Dedifferentiated amniotic fluid mesenchymal stem cell (primary cell): Measurements from ENCODE around the gene ZNF554.
"Not testable (repeated sequence)": the region's sequence is repeated elsewhere in the genome, so short reads cannot be mapped to it uniquely, and the experiment has no call there.

Experiments
- DNase-seq: peaks from one replicate; pipeline ENCODE4 v3.0.0-alpha.2; 2016; ENCODE audit errors: extremely low spot score

ZNF554 gene

DNA sequence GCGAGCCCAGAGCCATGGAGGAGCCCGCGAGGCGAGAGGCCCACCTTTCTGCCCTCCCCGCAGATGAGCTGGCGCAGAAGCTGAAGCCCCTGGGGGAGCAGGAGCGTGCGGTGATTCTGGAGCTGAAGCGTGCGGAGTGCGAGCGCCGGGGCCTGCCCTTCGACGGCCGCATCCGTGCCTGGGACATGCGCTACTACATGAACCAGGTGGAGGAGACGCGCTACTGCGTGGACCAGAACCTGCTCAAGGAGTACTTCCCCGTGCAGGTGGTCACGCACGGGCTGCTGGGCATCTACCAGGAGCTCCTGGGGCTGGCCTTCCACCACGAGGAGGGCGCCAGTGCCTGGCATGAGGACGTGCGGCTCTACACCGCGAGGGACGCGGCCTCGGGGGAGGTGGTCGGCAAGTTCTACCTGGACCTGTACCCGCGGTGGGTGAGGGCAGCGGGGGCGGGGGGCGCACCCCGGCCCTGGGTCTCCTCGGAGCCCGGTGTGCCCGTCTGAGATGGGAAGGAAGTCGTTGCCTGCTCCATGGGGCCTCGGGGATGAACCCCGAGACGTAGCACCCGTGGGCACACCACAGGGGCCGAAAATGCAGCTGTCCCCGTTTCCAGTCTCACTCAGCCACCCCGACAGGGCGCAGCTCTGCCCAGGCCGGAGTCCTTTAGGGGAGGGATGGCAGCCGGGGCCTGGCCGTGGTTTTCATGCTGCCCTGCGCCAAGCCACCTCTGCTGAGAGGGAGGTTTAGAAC lies 12.1 kb upstream of the ZNF554 start:
- DNase-seq, result no peak

GRCh38 chr19:2808129-2808941 lies 11.3 kb upstream of the ZNF554 start:
- no peak for DNase-seq

GRCh38 chr19:2809387-2810140 lies 10.1 kb upstream of the ZNF554 start:
- DNase-seq, result no peak

- DNase-seq, result no peak
These were observed 9.3 kb upstream of the ZNF554 start for GRCh38 chr19:2810141-2811091.

DNA sequence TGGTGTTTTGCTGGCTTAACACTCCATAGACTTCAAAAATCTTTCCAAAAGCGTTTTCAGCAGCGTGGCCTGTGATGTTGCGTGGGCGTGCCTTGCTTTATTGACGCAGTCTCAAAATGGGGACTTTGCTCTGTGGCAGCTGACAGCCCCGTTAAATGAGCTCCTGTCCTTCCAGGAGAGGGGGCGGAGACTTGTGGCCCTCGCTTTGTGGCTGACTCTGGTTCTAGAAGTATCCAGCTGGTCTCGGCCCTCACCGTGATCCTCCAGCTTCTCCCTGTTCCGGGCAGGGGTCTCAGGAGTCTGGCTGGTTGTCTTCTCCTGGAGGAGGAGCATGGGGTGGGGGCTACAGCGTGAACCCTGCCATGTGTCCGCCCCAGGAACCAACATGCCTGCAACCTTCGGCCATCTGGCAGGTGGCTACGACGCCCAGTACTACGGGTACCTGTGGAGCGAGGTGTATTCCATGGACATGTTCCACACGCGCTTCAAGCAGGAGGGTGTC lies 8.4 kb upstream of the ZNF554 start:
- DNase-seq, result no peak

DNA sequence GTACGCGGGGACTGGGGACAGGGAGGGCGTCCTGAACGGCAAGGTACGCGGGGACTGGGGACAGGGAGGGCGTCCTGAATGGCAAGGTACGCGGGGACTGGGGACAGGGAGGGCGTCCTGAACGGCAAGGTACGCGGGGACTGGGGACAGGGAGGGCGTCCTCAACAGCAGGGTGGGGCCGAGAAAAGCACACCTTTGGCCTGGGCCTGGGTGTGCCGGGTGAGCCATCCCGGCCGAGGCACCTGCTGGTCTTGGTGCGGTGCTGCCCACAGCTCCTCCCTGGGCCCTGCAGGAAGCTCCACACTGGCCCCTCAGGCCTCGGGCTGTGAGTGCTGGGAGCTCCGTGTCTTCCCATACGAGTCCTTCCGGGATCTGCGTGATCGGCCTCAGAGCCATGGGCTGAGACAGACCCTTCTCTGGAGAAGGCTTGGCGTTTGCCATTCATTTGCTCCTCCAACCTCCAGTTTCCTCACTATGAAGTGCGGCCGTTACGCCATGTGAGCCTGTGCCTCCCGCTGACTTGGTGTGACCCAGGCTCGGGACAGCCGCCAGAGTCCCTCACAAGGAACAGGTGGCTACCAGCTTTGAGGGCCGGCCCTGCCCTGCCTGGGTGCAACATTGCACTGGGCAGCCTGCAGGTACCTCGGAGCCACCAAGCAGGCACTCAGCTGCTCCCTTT lies 7.8 kb upstream of the ZNF554 start:
- DNase-seq, result no peak

- no peak for DNase-seq
These were observed 7.0 kb upstream of the ZNF554 start for GRCh38 chr19:2812414-2813234.

- DNase-seq, result no peak
These were observed 6.2 kb upstream of the ZNF554 start for GRCh38 chr19:2813235-2814160.

- DNase-seq, result no peak
These were observed 5.2 kb upstream of the ZNF554 start for GRCh38 chr19:2814426-2814825.

DNA sequence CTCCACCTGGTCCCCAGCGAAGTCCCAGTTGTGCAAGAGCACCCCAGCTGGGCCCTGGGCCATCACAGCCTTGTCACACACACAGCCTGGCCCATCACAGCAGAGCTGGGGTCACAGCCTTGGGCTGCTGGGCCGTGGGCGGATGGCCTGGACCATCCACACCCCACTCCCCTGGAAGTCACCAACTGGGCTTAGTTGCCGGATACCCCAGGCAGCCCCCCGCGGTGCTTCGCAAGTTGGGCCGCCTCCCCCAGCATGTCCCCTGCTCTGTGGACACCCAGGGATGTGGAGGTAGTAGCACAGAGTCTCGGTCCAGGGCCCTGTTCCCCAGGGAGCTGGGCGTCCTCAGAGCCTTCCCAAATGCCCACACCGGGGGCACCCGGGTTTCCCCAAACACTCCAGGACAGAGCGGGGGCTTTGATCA lies 4.5 kb upstream of the ZNF554 start:
- no peak for DNase-seq

GRCh38 chr19:2815923-2816322 lies 3.7 kb upstream of the ZNF554 start:
- no peak for DNase-seq

GRCh38 chr19:2816641-2817040 lies 3.0 kb upstream of the ZNF554 start:
- DNase-seq, result no peak

GRCh38 chr19:2817237-2817829 lies 2.3 kb upstream of the ZNF554 start:
- DNase-seq, result not testable (repeated sequence)

DNA sequence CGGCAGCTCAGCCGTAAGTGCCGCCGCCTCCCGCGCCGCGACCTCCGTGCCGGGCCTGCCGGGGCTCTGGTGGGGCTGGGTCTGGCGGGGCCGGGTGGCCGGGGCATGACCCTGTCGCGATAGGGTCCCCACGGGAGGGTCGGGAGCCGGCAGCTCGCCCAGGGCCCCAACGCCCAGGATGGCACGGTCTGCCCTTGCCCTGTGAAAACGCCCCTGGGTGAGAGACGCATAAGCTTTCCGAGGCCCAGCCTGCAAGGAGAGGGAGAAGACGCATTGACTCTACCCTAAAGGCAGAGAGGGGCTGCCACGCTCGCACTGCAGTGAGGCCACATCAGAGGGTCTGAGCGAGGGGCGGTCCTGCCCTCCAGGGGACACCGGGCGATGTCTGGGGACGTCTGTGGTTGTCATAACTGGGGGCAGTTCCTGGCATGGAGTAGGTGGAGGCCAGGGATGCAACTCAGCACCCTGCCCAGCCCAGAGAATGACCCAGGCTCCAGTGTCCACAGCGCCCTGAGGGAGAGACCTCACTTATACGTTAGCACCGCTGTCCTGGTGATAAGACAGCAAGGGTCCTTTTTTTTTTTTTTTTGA lies 539 bp downstream of the ZNF554 start:
- DNase-seq, result no peak

DNA sequence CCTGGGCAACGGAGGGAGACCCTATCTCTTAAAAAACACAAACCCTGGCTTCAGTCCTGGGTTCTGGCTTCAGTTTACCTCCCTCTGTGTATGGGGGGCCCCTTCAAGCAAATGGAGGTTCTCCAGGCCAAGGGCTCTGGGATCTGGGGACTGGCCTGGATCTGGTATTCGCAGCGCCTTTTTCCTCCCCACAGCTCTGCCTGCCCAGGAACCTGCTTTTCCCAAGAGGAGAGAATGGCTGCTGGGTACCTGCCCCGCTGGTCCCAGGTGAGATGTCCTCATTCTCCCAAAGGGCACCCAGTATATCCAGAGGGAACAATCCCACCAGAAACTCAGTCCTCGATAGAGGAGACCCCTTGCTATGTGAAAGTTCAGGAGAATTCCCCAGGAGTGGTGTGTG lies 3.2 kb downstream of the ZNF554 start:
- DNase-seq, result no peak

DNA sequence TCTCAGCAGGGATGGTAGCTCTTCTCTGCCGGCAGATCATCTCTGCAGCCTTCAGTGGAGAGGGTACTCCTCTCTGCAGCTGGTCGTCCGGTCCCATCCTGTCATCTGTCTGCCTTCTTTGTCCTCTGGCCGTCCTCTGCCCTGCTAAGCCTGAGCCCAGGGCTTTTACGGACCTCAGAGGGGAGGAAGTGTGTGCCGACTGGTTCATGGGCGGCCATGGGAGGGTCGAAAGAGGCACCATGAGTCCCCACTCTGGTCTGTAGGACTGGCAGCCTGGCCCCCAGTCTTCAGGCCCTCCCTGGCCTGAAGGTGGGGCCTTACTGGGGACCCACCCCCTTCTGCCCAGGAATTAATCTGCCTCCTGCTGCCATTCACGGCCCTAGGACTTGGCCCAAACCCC lies 4.0 kb downstream of the ZNF554 start:
- DNase-seq, result no peak

DNA sequence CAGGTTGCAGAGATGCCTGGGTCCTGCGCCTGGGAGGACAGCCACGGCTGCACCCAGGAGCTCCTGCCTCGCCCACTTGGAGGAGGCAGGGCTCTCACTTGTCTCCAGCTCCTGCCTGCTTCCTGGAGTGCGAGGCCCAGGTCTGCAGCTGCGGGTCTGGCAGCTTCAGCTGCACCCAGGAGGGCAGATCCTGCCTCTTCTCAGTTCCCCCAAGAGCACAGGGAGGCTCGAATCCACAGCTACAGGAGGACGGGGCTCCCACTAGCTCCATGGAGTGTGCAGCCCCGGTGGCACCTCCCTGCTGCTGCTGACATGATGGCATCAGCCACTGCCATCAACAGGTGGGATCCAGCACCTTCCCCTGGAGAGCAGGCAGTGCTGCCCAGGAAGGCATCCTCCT lies 4.5 kb downstream of the ZNF554 start:
- no peak for DNase-seq

GRCh38 chr19:2827022-2827421 lies 7.4 kb downstream of the ZNF554 start:
- DNase-seq, result no peak
